Hepatocyte (in vitro differentiated cells): ENCODE measurements around the gene BEAN1. TPM values are rescaled to one million over a fixed set of nuclear protein-coding genes. Genes with fewer than 3 reads are reported as not detected.
"Not testable (repeated sequence)": the region's sequence is repeated elsewhere in the genome, so short reads cannot be mapped to it uniquely, and the experiment has no call there.

Experiments used
- DNase-seq: peaks from one replicate; pipeline ENCODE4 v3.0.0-alpha.2; 2016; ENCODE audit warnings: low spot score
- H2AFZ ChIP-seq: fragments of 200-600 bp; sonication (generic); 2 replicates; pipeline ENCODE4 v1.6.0; 2016; ENCODE audit warnings: antibody characterized with exemption, mild to moderate bottlenecking
- H3K27ac ChIP-seq: fragments of 200-600 bp; sonication (generic); 2 replicates; pipeline ENCODE4 v1.5.1; 2016; ENCODE audit warnings: mild to moderate bottlenecking
- H3K27me3 ChIP-seq: fragments of 200-600 bp; sonication (generic); 2 replicates; pipeline ENCODE4 v1.6.1; 2016
- H3K36me3 ChIP-seq: fragments of 200-600 bp; sonication (generic); replicated peaks from 2 replicates; pipeline ENCODE4 v1.5.1; 2016; ENCODE audit warnings: low read depth; ENCODE audit not compliant: insufficient read depth
- H3K4me1 ChIP-seq: fragments of 200-600 bp; sonication (generic); 2 replicates; pipeline ENCODE4 v1.5.1; 2016; ENCODE audit warnings: mild to moderate bottlenecking, moderate library complexity; ENCODE audit not compliant: insufficient read depth
- H3K4me2 ChIP-seq: fragments of 200-600 bp; sonication (generic); 2 replicates; pipeline ENCODE4 v1.6.0; 2016
- H3K4me3 ChIP-seq: fragments of 200-600 bp; sonication (generic); 2 replicates; pipeline ENCODE4 v1.5.1; 2016; ENCODE audit warnings: mild to moderate bottlenecking
- H3K79me2 ChIP-seq: fragments of 200-600 bp; sonication (generic); 2 replicates; pipeline ENCODE4 v1.6.0; 2017; ENCODE audit warnings: mild to moderate bottlenecking
- H3K9me2 ChIP-seq: fragments of 200-600 bp; sonication (generic); replicated peaks from 2 replicates; pipeline ENCODE4 v1.6.0; 2017; ENCODE audit warnings: mild to moderate bottlenecking; ENCODE audit not compliant: insufficient read depth
- H3K9me3 ChIP-seq: fragments of 200-600 bp; sonication (generic); 2 replicates; pipeline ENCODE4 v1.5.1; 2016; ENCODE audit warnings: low read depth, mild to moderate bottlenecking
- H4K20me1 ChIP-seq: fragments of 200-600 bp; sonication (generic); 2 replicates; pipeline ENCODE4 v1.6.0; 2016; ENCODE audit warnings: mild to moderate bottlenecking; ENCODE audit not compliant: insufficient read depth, poor library complexity, severe bottlenecking
- EZH2 ChIP-seq: fragments of 200-600 bp; sonication (generic); IDR thresholded peaks from 2 replicates; pipeline ENCODE4 v1.6.1; 2016; ENCODE audit warnings: antibody characterized with exemption, mild to moderate bottlenecking, borderline replicate concordance
- EZH2phosphoT487 ChIP-seq: fragments of 200-600 bp; sonication (generic); IDR thresholded peaks from one replicate; pipeline ENCODE4 v1.6.1; 2018; ENCODE audit warnings: antibody characterized with exemption, mild to moderate bottlenecking, low read depth, moderate library complexity; ENCODE audit not compliant: unreplicated experiment, severe bottlenecking
- WGBS: methylation state at CpG from one replicate; pipeline ENCODE4 v1.1.6; 2016; ENCODE audit warnings: low lambda C conversion rate; ENCODE audit errors: missing lambda C conversion rate; 5-methylcytosine and 5-hydroxymethylcytosine counted together
- polyA plus RNA-seq: library from polyadenylated mRNA; unstranded; fragments of >200 nt; fragmentation: Nextera tagmentation; extraction: Ambion mirVana; gene quantifications from 2 replicates; pipeline ENCODE4 v1.2.1, GENCODE V29; 2016
- total RNA-seq: library from RNA; depleted of rRNA; stranded (reverse); fragments of >200 nt; gene quantifications from 2 replicates; pipeline ENCODE4 v1.2.3, GENCODE V29; 2014
- TF ChIP-seq, protein P1 (sequence below): fragments of 200-600 bp; sonication (generic); IDR thresholded peaks from 2 replicates; pipeline ENCODE4 v1.5.1; 2016; ENCODE audit warnings: antibody characterized with exemption, mild to moderate bottlenecking; ENCODE audit not compliant: poor library complexity

The BEAN1 gene
- total and polyA plus RNA-seq, 2 experiments from 2014 or later, result 0.63 to 1.8 TPM

DNA sequence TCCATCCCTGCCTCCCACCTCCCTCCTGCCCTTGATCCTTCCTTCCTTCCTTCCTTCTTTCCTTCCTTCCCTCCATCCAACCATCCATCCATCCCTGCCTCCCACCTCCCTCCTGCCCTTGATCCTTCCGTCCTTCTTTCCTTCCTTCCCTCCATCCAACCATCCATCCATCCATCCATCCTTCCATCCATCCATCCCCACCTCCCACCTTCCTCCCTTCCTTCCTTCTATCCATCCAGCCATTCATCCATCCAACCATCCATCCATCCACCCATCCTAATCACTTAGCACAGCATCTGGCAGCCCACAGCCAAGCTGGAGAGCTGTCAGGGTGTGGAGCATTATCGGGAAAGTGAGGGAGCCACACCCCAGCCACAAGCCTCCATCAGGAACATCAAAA lies 68.3 kb downstream of the BEAN1 start:
- Histone ChIP-seq H3K9me3 (no peaks in the 10 kb centered on the region), H3K4me3 (no peak overlapping the region), H3K79me2 (no peaks in the 10 kb centered on the region), H3K9me2 (no peaks in the 10 kb centered on the region), H3K4me2 (no peak overlapping the region), H3K27me3 (no peaks in the 10 kb centered on the region), H3K36me3 (no peaks in the 10 kb centered on the region), H3K4me1 (no peaks in the 10 kb centered on the region), H3K27ac (no peak overlapping the region), H2AFZ (no peak overlapping the region), H4K20me1 (no peaks in the 10 kb centered on the region)
- no peak for TF ChIP-seq EZH2
- TF ChIP-seq EZH2phosphoT487, result no peak
- TF ChIP-seq, protein P1, sequence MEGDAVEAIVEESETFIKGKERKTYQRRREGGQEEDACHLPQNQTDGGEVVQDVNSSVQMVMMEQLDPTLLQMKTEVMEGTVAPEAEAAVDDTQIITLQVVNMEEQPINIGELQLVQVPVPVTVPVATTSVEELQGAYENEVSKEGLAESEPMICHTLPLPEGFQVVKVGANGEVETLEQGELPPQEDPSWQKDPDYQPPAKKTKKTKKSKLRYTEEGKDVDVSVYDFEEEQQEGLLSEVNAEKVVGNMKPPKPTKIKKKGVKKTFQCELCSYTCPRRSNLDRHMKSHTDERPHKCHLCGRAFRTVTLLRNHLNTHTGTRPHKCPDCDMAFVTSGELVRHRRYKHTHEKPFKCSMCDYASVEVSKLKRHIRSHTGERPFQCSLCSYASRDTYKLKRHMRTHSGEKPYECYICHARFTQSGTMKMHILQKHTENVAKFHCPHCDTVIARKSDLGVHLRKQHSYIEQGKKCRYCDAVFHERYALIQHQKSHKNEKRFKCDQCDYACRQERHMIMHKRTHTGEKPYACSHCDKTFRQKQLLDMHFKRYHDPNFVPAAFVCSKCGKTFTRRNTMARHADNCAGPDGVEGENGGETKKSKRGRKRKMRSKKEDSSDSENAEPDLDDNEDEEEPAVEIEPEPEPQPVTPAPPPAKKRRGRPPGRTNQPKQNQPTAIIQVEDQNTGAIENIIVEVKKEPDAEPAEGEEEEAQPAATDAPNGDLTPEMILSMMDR, result no peak
- WGBS, result 100% methylated on average over 2 of the region's 2 CpGs
- DNase-seq, result no peak

DNA sequence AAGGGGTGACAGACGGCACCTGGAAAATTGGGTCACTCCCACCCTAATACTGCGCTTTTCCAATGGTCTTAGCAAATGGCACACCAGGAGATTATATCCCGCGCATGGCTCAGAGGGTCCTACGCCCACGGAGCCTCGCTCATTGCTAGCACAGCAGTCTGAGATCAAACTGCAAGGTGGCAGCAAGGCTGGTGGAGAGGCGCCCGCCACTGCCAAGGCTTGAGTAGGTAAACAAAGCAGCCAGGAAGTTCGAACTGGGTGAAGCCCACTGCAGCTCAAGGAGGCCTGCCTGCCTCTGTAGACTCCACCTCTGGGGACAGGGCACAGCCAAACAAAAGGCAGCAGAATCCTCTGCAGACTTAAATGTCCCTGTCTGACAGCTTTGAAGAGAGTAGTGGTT lies 69.1 kb downstream of the BEAN1 start:
- H4K20me1 ChIP-seq, H3K9me3 ChIP-seq, H3K4me1 ChIP-seq, H3K27ac ChIP-seq, H3K9me2 ChIP-seq, H3K27me3 ChIP-seq, H3K4me3 ChIP-seq, DNase-seq, H3K4me2 ChIP-seq, H2AFZ ChIP-seq, H3K79me2 ChIP-seq, H3K36me3 ChIP-seq: not testable (repeated sequence)
- 99% methylated on average over 10 of the region's 10 CpGs for WGBS

DNA sequence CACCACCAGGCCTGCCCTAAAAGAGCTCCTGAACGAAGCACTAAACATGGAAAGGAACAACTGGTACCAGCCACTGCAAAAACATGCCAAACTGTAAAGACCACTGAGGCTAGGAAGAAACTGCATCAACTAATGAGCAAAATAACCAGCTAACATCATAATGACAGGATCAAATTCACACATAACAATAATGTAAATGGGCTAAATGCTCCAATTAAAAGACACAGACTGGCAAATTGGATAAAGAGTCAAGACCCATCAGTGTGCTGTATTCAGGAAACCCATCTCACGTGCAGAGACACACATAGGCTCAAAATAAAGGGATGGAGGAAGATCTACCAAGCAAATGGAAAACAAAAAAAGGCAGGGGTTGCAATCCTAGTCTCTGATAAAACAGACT lies 70.8 kb downstream of the BEAN1 start:
- H2AFZ ChIP-seq, DNase-seq, H3K4me2 ChIP-seq, H3K27me3 ChIP-seq, H4K20me1 ChIP-seq, H3K9me2 ChIP-seq, H3K4me3 ChIP-seq, H3K9me3 ChIP-seq, H3K27ac ChIP-seq, H3K79me2 ChIP-seq, H3K36me3 ChIP-seq, H3K4me1 ChIP-seq: not testable (repeated sequence)
- WGBS, result 86% methylated on average over 1 of the region's 2 CpGs

DNA sequence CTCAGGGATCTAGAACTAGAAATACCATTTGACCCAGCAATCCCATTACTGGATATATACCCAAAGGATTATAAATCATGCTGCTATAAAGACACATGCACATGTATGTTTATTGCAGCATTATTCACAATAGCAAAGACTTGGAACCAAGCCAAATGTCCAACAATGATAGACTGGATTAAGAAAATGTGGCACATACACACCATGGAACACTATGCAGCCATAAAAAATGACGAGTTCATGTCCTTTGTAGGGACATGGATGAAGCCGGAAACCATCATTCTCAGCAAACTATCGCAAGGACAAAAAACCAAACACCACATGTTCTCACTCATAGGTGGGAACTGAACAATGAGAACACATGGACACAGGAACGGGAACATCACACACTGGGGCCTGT lies 74.5 kb downstream of the BEAN1 start:
- H3K9me2 ChIP-seq, H3K27ac ChIP-seq, H4K20me1 ChIP-seq, DNase-seq, H3K4me3 ChIP-seq, H3K36me3 ChIP-seq, H3K4me2 ChIP-seq, H3K4me1 ChIP-seq, H2AFZ ChIP-seq, H3K27me3 ChIP-seq, H3K79me2 ChIP-seq, H3K9me3 ChIP-seq: not testable (repeated sequence)
- 97% methylated on average over 4 of the region's 4 CpGs for WGBS

DNA sequence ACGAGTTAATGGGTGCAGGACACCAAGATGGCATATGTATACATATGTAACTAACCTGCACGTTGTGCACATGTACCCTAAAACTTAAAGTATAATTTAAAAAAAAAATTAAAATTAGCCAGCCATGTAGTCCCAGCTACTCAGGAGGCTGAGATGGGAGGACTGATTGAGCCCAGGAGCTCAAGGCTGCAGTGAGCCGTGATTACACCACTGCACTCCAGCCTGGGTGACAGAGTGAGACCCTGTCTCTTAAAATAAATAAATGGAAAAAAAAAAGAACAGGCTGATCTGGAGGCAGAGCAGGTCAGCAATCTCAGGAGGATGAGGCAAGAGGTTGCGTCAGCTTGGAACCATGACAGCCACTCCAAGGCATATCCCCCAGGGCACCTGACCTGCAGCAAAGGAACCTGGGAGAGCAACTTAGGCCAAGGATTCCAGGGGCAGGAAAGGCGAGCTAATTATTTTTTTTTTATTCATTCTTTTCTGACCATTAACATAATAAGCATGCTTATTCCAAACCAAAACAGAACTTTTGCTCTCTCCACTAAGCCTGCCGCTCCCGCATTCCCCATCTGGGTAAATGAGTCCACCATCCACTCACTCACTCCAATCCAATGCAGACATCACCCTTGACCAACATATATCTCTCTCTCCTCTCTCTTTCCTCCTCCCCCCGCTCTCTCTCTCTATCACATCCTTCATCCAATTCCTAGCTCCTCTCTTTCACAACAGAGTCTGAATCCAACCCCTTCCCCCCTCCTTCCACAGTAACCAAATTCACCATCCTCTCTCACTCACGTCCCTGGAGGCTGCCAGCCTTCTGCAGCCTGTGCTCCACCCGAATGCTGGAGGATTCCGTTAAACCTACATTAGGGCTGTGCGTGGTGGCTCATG lies 75.2 kb downstream of the BEAN1 start:
- Histone ChIP-seq H3K79me2 (no peaks in the 10 kb centered on the region), H3K4me1 (no peaks in the 10 kb centered on the region), H3K9me3 (no peaks in the 10 kb centered on the region), H4K20me1 (no peaks in the 10 kb centered on the region), H3K4me3 (no peak overlapping the region), H3K27me3 (no peaks in the 10 kb centered on the region), H3K36me3 (no peaks in the 10 kb centered on the region), H2AFZ (no peak overlapping the region), H3K27ac (peak overlapping the region; percentile 38), H3K9me2 (no peaks in the 10 kb centered on the region), H3K4me2 (no peak overlapping the region)
- TF ChIP-seq EZH2phosphoT487, result no peak
- TF ChIP-seq, protein P1, result no peak
- TF ChIP-seq EZH2, result no peak
- 82% methylated on average over 12 of the region's 12 CpGs for WGBS
- DNase-seq, result peak; percentile 51
